A549 (cell line): ENCODE measurements around the gene DAZL. TPM values are rescaled to one million over a fixed set of nuclear protein-coding genes. Genes with fewer than 3 reads are reported as not detected.

Experiments
- ATAC-seq, 2 experiments: fragments of 200-7000 bp in 1 of 2; fragments of >200 bp in 1 of 2; cut with Nextera tagmentation in 1 of 2; cut with Tn5 transposase in 1 of 2; 3 replicates each; pipeline versions ENCODE4 v1.8.0 to v1.9.1; 2018 to 2020; ENCODE audit warnings: mild to moderate bottlenecking in 1 of 2, moderate library complexity in 1 of 2
- CTCF ChIA-PET: fragments of 300-600 bp; sonication (Branson Sonifier 250); formaldehyde crosslinking; extraction: SDS; loops from one replicate; lab custom pipeline; 2021; ENCODE audit warnings: antibody characterized with exemption, inconsistent platforms; lab: Yijun Ruan, JAX
- POLR2A ChIA-PET: fragments of 350-600 bp; formaldehyde crosslinking; extraction: SDS; loops from one replicate; lab custom pipeline; 2021; ENCODE audit warnings: antibody characterized with exemption, inconsistent platforms; lab: Yijun Ruan, JAX
- DNase-seq, 2 experiments: peaks; one replicate each; pipeline versions ENCODE4 v3.0.0 to v3.0.0-alpha.2; 2011 to 2016; ENCODE audit warnings: low read depth in 1 of 2, low spot score in 1 of 2
- FAIRE-seq: peaks from 2 replicates; lab custom pipeline; 2011; peaks lifted over from hg19 to GRCh38; lab: Jason Lieb, UNC
- H3K27ac ChIP-seq, 2 experiments: fragments of >200 bp; sonication (Bioruptor Twin); formaldehyde crosslinking; 3 replicates each; pipeline ENCODE4 v1.5.1; 2016 to 2017
- H3K4me1 ChIP-seq: fragments of >200 bp; sonication (Bioruptor Twin); formaldehyde crosslinking; 3 replicates; pipeline ENCODE4 v1.6.1; 2016
- H3K4me2 ChIP-seq: fragments of >200 bp; sonication (Bioruptor Twin); formaldehyde crosslinking; 3 replicates; pipeline ENCODE4 v1.6.1; 2016
- H3K4me3 ChIP-seq: fragments of >200 bp; sonication (Bioruptor Twin); formaldehyde crosslinking; 3 replicates; pipeline ENCODE4 v1.5.1; 2016
- H3K9me3 ChIP-seq: fragments of >200 bp; sonication (Bioruptor Twin); formaldehyde crosslinking; 3 replicates; pipeline ENCODE4 v1.6.1; 2016
- BCL3 ChIP-seq: fragments of >200 bp; sonication (Bioruptor Twin); formaldehyde crosslinking; IDR thresholded peaks from 3 replicates; pipeline ENCODE4 v1.6.1; 2016
- BHLHE40 ChIP-seq: IDR thresholded peaks from 2 replicates; pipeline ENCODE4 v1.6.1; 2012; ENCODE audit warnings: low read depth, low read length, inconsistent platforms
- CBX8 ChIP-seq: fragments of 200-600 bp; sonication (generic); IDR thresholded peaks from 2 replicates; pipeline ENCODE4 v1.6.1; 2016
- E2F6 ChIP-seq: IDR thresholded peaks from 2 replicates; pipeline ENCODE4 v1.6.1; 2012; ENCODE audit warnings: low read depth, borderline replicate concordance
- ELK1 ChIP-seq: fragments of 150-350 bp; IDR thresholded peaks from 2 replicates; pipeline ENCODE4 v1.6.1; 2014; ENCODE audit warnings: low read depth, mild to moderate bottlenecking, low read length
- EP300 ChIP-seq, 2 experiments: fragments of >200 bp; sonication (Bioruptor Twin); formaldehyde crosslinking; IDR thresholded peaks; 2 replicates in 1 of 2; 3 replicates in 1 of 2; pipeline ENCODE4 v1.6.1; 2016 to 2017
- HES2 ChIP-seq: fragments of >200 bp; sonication (Bioruptor Twin); formaldehyde crosslinking; IDR thresholded peaks from 2 replicates; pipeline ENCODE4 v1.6.1; 2016
- HEYL ChIP-seq: fragments of 250-450 bp; sonication (Bioruptor Pico); IDR thresholded peaks from 2 replicates; pipeline ENCODE4 v1.8.0; 2021; ENCODE audit warnings: mild to moderate bottlenecking, moderate library complexity
- KDM1A ChIP-seq: fragments of 200-600 bp; sonication (generic); IDR thresholded peaks from 2 replicates; pipeline ENCODE4 v1.6.1; 2016; ENCODE audit warnings: low read depth, mild to moderate bottlenecking
- MYC ChIP-seq: IDR thresholded peaks from 2 replicates; pipeline ENCODE4 v1.6.1; 2012; ENCODE audit warnings: mild to moderate bottlenecking, inconsistent platforms, low read length, improper control_type of control experiment, borderline replicate concordance
- NR3C1 ChIP-seq: fragments of >200 bp; sonication (Bioruptor Twin); formaldehyde crosslinking; IDR thresholded peaks from 3 replicates; pipeline ENCODE4 v1.6.1; 2017
- RNF2 ChIP-seq: fragments of 200-600 bp; sonication (generic); IDR thresholded peaks from 2 replicates; pipeline ENCODE4 v1.6.1; 2016; ENCODE audit warnings: low read depth, mild to moderate bottlenecking, antibody characterized with exemption, moderate library complexity, borderline replicate concordance
- SREBF2 ChIP-seq: fragments of 450-650 bp; IDR thresholded peaks from 2 replicates; pipeline ENCODE4 v1.6.1; 2014; ENCODE audit warnings: mild to moderate bottlenecking, moderate library complexity
- ZSCAN20 ChIP-seq: fragments of 250-450 bp; sonication (Bioruptor Pico); IDR thresholded peaks from 2 replicates; pipeline ENCODE4 v1.8.0; 2022; ENCODE audit warnings: mild to moderate bottlenecking, moderate library complexity
- WGBS: methylation state at CpG from one replicate; pipeline ENCODE4 v1.1.6; 2017; ENCODE audit errors: missing lambda C conversion rate; 5-methylcytosine and 5-hydroxymethylcytosine counted together
- polyA plus RNA-seq, 4 experiments: library from polyadenylated mRNA; depleted of rRNA in 3 of 4; stranded (reverse); fragments of >200 nt; fragmentation: RNase III in 1 of 4; extraction: RNeasy Plus Mini Kit Qiagen cat#74134 plus additional on column Dnase treatment in 1 of 4; gene quantifications; 2 replicates in 3 of 4; 3 replicates in 1 of 4; pipeline ENCODE4 v1.2.3, GENCODE V29; 2011 to 2017
- TF ChIP-seq, protein P1 (sequence below): fragments of 250-450 bp; sonication (Bioruptor Pico); IDR thresholded peaks from 2 replicates; pipeline ENCODE4 v1.5.0; 2021; ENCODE audit warnings: mild to moderate bottlenecking, moderate library complexity, borderline replicate concordance

The DAZL gene
- polyA plus RNA-seq, 2 of the 4 experiments (the other 2 are of a cell fraction), result not detected

- DNase-seq (no peak), FAIRE-seq (no peak), ATAC-seq (no peak)
- no peak for TF ChIP-seq EP300 (IDR thresholded peaks at IDR 0.05)
- TF ChIP-seq BCL3, result no peak
- TF ChIP-seq, protein P1, sequence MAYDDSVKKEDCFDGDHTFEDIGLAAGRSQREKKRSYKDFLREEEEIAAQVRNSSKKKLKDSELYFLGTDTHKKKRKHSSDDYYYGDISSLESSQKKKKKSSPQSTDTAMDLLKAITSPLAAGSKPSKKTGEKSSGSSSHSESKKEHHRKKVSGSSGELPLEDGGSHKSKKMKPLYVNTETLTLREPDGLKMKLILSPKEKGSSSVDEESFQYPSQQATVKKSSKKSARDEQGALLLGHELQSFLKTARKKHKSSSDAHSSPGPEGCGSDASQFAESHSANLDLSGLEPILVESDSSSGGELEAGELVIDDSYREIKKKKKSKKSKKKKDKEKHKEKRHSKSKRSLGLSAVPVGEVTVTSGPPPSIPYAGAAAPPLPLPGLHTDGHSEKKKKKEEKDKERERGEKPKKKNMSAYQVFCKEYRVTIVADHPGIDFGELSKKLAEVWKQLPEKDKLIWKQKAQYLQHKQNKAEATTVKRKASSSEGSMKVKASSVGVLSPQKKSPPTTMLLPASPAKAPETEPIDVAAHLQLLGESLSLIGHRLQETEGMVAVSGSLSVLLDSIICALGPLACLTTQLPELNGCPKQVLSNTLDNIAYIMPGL, result no peak
- TF ChIP-seq CBX8, result no peak
- TF ChIP-seq BHLHE40, result no peak
- no peak for TF ChIP-seq HEYL
- no peak for TF ChIP-seq SREBF2
- TF ChIP-seq KDM1A, result no peak
- no peak overlapping the region for H3K27ac ChIP-seq
- no peak overlapping the region for H3K4me3 ChIP-seq
- H3K4me2 ChIP-seq, result no peak overlapping the region
- CTCF ChIA-PET, result interaction anchor here (0.8 to 1.9 kb wide), 4 partner anchors 250 to 797 kb away, joined by 3 to 6 read pairs (median 4); no protein-coding TSS in a partner anchor
- no peaks in the 10 kb centered on the region for H3K9me3 ChIP-seq
- WGBS, result 59% methylated on average over 10 of the region's 10 CpGs
- POLR2A ChIA-PET, result no interaction called here
- H3K4me1 ChIP-seq, result 0 out of 3 replicates have a peak, but pooled peaks cover 4% of the 10 kb centered on the region
Measured at GRCh38 chr3:16545413-16546185, 59.6 kb downstream of the DAZL start.

- ATAC-seq, result no peak
- Histone ChIP-seq H3K27ac (no peak overlapping the region), H3K4me2 (no peak overlapping the region), H3K9me3 (no peaks in the 10 kb centered on the region), H3K4me3 (no peak overlapping the region), H3K4me1 (no peaks in the 10 kb centered on the region)
- DNase-seq, result no peak
- no peak for FAIRE-seq
- 27% methylated on average over 6 of the region's 6 CpGs for WGBS
- ChIA-PET CTCF (interaction anchor here (0.9 to 1.9 kb wide), 3 partner anchors 16 to 253 kb away, joined by 3 to 8 read pairs (median 3); no protein-coding TSS in a partner anchor), POLR2A (no interaction called here)
- TF ChIP-seq, protein P1, result no peak
- peak; percentile 63; the same call in 1 of the 2 replicates for TF ChIP-seq RNF2
Measured at GRCh38 chr3:16543242-16543864, 61.9 kb downstream of the DAZL start.

DNA sequence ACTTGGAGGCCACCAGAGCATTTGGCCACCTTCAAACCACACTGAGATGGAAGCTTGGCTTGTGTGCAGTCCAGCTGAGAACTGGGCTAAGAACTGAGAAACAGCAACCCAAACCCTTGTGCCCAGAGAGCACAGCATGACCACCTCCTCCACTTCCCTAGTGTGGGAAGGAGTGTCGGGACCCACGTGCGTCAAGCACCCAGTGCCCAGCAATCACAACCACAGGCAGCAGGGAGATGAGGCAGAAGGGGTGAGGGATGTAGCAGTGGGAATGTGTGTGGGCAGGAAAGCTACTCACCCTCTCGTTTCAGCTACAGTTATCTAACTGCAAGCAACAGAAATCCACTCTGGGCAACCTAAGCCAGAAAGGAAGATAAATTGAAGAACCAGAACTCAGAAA lies 66.7 kb downstream of the DAZL start:
- Histone ChIP-seq H3K4me1 (no peaks in the 10 kb centered on the region), H3K9me3 (no peaks in the 10 kb centered on the region), H3K4me3 (no peak overlapping the region), H3K4me2 (no peak overlapping the region), H3K27ac (no peak overlapping the region)
- TF ChIP-seq EP300 (IDR thresholded peaks at IDR 0.05) (no peak), HES2 (no peak), MYC (no peak), ZSCAN20 (CRISPR knock-in tag) (no peak), E2F6 (no peak), NR3C1 (no peak), ELK1 (no peak), BHLHE40 (no peak)
- POLR2A ChIA-PET, result no interaction called here
- ATAC-seq, result no peak
- CTCF ChIA-PET, result interaction anchor here (0.6 to 3.6 kb wide), 4 partner anchors 9 to 248 kb away, joined by 3 to 22 read pairs (median 4); no protein-coding TSS in a partner anchor
- no peak for DNase-seq
- FAIRE-seq, result no peak
- WGBS, result 58% methylated on average over 4 of the region's 4 CpGs
